Measurements from ENCODE around the gene MTARC1. TPM values are rescaled to one million over a fixed set of nuclear protein-coding genes. Genes with fewer than 3 reads are reported as not detected.

Gene MTARC1
- total RNA-seq, 4 donors from 2014 or later: 32.2 to 81.8 (median 36.5) TPM

DNA sequence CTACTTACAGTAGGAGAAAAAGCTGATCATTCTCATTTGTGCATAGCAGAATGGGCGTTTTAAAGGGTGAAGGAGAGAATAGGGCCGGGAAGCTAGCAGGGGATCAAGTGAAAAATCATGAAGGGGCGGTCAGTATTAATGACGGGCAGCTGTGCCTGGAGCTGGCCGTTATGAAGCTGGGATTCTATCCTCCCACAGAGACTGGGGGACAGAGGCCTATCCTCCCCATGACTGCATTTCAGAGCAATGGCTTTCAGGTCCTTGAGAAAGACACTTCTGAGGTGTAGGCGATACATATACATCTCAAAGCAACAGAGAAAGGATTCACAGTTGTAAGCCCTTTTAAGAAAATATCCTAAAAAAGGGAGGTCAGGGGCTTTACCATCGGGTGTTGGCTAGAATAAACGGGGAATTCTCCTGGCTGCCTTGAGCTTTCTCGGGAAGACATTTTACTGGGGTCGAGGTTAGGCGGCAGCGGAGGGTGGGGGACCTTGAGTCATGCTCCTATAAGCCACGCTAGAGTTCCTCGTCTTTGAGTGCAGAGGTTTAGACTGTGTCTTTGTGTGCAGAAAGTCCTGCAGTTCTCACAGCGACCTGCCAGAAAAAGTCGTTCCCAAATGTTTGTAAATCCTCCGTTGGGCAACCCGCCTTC lies 39.1 kb upstream of the MTARC1 start:
- 8 to 13% methylated on average over 18 of the region's 18 CpGs for WGBS, 2 donors
- TF ChIP-seq EP300 (IDR thresholded peaks at IDR 0.05) (no peak), POLR2A (IDR thresholded peaks at IDR 0.05) (no peak)
- TF ChIP-seq, protein P1, sequence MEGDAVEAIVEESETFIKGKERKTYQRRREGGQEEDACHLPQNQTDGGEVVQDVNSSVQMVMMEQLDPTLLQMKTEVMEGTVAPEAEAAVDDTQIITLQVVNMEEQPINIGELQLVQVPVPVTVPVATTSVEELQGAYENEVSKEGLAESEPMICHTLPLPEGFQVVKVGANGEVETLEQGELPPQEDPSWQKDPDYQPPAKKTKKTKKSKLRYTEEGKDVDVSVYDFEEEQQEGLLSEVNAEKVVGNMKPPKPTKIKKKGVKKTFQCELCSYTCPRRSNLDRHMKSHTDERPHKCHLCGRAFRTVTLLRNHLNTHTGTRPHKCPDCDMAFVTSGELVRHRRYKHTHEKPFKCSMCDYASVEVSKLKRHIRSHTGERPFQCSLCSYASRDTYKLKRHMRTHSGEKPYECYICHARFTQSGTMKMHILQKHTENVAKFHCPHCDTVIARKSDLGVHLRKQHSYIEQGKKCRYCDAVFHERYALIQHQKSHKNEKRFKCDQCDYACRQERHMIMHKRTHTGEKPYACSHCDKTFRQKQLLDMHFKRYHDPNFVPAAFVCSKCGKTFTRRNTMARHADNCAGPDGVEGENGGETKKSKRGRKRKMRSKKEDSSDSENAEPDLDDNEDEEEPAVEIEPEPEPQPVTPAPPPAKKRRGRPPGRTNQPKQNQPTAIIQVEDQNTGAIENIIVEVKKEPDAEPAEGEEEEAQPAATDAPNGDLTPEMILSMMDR (IDR thresholded peaks at IDR 0.05): no peak
- Histone ChIP-seq H3K4me1 (peaks cover 0 to 42% (median 12%) of the 10 kb centered on the region in 4 donors), H3K4me3 (peak overlapping the region; percentile 54 to 85 (median 80)), H3K27me3 (no peaks in the 10 kb centered on the region), H3K27ac (peak overlapping the region; percentile 78 to 93 (median 84)), H3K9me3 (no peaks in the 10 kb centered on the region), H3K36me3 (no peaks in the 10 kb centered on the region)
- DNase-seq (ENCODE audit: low spot score in 2 of 2): no peak

DNA sequence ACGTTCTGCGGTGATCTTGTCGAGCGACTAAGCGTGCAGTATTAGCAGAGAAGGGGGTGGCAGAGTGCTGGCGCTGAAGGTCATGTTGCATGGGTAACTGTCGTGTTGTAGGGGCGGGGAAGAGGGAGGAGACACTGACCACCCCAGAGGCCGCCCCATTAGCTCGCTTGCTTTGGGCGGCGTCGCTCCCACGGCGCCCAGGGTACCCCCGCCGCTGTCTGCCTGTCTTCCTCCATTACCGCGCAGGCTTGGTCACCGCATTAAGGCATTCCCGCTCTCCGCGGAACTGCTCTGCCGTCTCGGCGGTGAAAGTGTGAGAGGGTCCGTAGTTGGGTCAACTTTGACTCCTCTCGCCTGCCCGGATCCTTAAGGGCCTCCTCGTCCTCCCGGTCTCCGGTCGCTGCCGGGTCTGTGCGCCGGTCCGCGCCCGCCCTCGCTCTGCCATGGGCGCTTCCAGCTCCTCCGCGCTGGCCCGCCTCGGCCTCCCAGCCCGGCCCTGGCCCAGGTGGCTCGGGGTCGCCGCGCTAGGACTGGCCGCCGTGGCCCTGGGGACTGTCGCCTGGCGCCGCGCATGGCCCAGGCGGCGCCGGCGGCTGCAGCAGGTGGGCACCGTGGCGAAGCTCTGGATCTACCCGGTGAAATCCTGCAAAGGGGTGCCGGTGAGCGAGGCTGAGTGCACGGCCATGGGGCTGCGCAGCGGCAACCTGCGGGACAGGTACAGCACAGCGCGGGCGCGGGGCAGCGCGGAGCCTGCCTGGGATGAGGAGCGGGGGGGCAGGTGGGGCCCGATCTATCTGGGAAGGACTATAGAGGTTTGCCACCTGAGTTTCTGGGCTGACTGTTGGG lies 38.4 kb upstream of the MTARC1 start, which contains the start of gene MTARC2:
MTARC2 (plus strand) TSS at position 234 of the 846 bp plus-strand sequence; CDS start at position 444, 210 bp downstream.
- Histone ChIP-seq H3K4me1 (peaks cover 0 to 42% (median 12%) of the 10 kb centered on the region in 4 donors), H3K27me3 (no peaks in the 10 kb centered on the region), H3K27ac (peak within 1 kb of the TSS; percentile 78 to 93 (median 84)), H3K9me3 (no peaks in the 10 kb centered on the region), H3K4me3 (peak within 1 kb of the TSS; percentile 54 to 85 (median 80)), H3K36me3 (no peaks in the 10 kb centered on the region)
- TF ChIP-seq, protein P1 (IDR thresholded peaks at IDR 0.05): peak in 1 of 5 experiments; percentile 36
- TF ChIP-seq EP300 (IDR thresholded peaks at IDR 0.05) (peak in 1 of 2 donors; percentile 92), POLR2A (IDR thresholded peaks at IDR 0.05) (peak in 1 of 2 donors; percentile 80)
- peak; percentile 46 to 71 for DNase-seq (ENCODE audit: low spot score in 2 of 2)
- WGBS, 2 donors: 1 to 3% methylated on average over 26 to 56 of the region's 77 CpGs

DNA sequence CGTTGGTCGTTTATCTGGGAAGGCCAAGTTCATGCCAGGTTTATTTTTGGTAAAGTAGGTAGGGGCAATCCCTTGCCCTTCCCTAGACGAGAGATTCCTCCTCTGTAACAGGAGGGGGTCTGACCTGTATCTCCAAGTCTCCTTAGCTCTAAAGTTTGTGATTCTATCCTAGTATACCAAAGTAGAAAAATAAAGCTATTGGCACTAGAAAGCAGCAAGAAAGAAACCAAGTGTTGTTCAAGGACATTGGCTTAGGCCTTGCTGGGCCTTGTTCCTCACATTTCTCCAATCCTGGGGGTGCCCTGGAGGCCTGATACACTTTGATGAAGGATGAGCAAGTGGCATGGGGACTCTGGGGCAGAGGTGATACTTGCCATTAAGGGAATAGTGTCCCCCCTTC lies 37.8 kb upstream of the MTARC1 start:
- peak overlapping the region; percentile 54 to 85 (median 80) for H3K4me3 ChIP-seq
- DNase-seq (ENCODE audit: low spot score in 2 of 2): peak in 1 of 2 donors; percentile 3
- WGBS, 2 donors: 7 to 14% methylated on average over 3 of the region's 3 CpGs
- no peaks in the 10 kb centered on the region for H3K9me3 ChIP-seq
- no peaks in the 10 kb centered on the region for H3K36me3 ChIP-seq
- H3K27ac ChIP-seq: peak overlapping the region; percentile 78 to 93 (median 84)
- TF ChIP-seq, protein P1 (IDR thresholded peaks at IDR 0.05): no peak
- TF ChIP-seq POLR2A (IDR thresholded peaks at IDR 0.05) (no peak), EP300 (IDR thresholded peaks at IDR 0.05) (no peak)
- no peaks in the 10 kb centered on the region for H3K27me3 ChIP-seq
- H3K4me1 ChIP-seq: peaks cover 0 to 42% (median 12%) of the 10 kb centered on the region in 4 donors

DNA sequence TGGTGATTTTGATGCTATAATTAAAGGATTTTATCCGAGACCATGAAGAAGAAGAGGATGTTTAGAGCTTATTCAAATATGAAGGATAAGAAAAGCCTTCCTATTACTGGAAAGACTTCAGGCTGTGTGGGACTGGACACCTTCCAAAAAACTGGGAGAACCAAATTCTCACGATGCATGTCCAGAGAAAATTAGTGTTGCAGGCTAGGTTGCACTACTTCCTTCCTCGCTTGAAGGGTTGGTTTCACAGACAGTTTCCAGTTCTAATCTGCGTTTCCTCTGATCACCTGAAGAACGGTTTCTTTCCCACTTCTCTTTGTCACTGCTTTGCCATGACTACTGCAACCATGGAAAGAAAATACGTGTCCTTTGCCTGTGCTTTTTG lies 36.6 kb upstream of the MTARC1 start:
- H3K27ac ChIP-seq: peak overlapping the region in 1 of 4 donors; percentile 55
- DNase-seq (ENCODE audit: low spot score in 2 of 2): no peak
- H3K4me3 ChIP-seq: peak overlapping the region in 2 of 4 donors; percentile 3 to 7

More for the DNA sequence above, 36.6 kb upstream of the MTARC1 start:
- peaks cover 0 to 8% (median 0%) of the 10 kb centered on the region in 3 donors for H3K36me3 ChIP-seq
- no peak for TF ChIP-seq EP300 (IDR thresholded peaks at IDR 0.05)
- TF ChIP-seq POLR2A (IDR thresholded peaks at IDR 0.05): no peak
- TF ChIP-seq, protein P1 (IDR thresholded peaks at IDR 0.05): no peak
- H3K27me3 ChIP-seq: no peaks in the 10 kb centered on the region
- peaks cover 0 to 42% (median 12%) of the 10 kb centered on the region in 4 donors for H3K4me1 ChIP-seq
- H3K9me3 ChIP-seq: no peaks in the 10 kb centered on the region
- 45% methylated on average over 6 of the region's 6 CpGs for WGBS, 2 donors
